Activated CD4-positive, alpha-beta T cell treated with anti-CD3 and anti-CD28 coated beads, Interleukin-2, amount 50 U/mL, for 48 hours (primary cell): Measurements from ENCODE around the gene SLC2A4.

ENCODE experiments used
- DNase-seq, 2 experiments: peaks; one replicate each; pipeline ENCODE4 v3.0.0-alpha.2; 2020

The SLC2A4 gene

DNA sequence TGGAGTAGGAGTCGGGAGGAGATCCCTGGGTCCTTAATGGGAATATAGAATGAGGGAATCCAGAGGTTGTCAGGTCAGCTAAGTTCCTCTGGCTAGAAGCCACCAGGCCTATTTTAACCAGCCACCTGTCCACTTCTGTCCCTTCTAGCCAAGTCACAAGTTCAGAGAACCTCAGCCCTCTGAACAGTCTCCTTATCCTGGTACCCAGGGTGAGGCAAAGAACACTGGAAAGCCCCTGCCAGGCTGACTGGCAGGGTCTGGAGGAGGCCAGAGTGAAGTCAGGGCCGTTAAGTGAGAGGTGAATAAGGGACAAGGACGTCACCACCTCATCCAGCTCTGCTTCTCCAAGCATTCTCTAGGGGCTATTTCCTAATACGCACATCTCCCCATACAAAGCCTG, 32.7 kb upstream of the SLC2A4 start:
- DNase-seq = no peak

DNA sequence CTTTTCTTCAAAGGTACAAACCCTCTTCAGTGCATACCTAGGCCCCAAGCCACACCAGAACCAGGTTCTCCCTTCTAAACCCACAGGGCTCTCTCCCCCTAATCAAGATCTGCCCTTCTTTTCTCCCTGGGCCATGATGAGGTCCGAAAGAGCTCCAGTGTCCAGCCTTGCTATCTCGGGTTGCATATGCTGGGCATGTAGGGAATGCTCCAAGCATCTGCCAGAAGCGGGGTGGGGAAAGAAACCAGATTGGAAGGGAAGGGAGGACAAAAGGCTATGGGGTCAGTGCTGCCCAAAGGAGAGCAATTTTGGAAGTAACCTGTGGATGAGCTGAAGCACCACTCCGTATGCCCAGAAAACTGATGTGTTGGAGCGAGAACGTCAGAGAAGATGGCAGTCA, 32.3 kb upstream of the SLC2A4 start:
- DNase-seq = no peak

DNA sequence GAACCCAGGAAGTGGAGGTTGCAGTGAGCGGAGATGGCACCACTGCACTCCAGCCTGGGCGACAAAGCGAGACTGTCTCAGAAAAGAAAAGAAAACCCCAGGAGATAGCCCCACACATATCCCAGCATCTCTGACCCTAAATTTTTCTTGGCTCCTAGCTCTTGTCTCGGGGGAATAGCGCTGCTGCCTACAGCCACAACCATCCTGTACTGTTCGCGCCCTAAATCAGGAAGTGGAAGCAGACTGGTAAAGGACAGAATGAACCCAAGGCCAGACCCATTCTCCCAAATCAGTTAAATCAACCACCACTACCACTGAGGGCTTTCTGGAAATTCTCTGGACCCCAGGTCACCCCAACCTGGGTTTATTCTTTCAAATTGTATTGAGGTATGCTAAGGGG, 31.7 kb upstream of the SLC2A4 start:
- DNase-seq = no peak

DNA sequence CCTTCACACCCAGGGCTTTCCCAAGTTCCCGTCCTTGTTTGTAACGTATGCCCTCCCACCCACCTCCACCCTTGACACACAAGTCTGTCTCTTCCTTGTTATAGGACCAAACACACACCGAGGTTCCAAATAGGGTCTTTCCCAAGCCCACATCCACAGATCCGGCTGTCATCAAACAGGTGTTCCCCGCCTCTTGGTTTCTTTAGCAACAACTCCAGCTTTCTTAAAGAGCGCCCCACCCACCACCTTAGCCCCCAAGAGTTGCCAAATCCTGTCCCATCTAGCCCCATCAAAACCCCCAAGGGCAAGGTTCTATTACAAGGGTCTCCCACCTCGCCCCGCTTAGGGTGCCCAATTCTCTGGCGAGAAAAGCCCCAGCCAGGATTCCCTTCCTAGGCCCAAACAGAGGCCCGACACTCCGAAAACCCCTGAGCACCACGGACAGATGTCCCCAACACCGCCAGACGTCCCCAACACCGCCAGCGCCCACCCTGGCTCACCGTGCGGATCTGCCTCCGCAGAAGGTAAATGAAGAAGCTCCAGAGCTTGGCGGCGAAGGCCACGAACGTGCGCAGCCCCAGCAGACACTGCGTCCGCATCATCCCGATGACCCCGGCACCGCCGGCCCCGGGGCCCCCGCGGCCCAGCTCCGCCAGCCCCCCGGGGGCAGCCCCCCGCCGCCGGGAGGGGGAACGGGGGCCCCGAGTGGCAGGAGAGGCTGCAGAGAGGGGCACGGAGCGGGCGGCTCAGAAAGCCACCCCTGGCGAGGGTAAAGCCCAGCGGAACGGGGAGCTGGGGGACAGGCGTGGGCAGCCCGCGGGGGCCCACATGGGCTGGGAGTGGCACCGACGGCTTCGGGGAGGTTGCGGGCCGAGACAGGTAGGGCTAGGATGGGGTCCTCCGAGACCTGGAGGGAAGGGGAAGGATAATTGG, 30.6 kb upstream of the SLC2A4 start:
- no peak for DNase-seq

DNA sequence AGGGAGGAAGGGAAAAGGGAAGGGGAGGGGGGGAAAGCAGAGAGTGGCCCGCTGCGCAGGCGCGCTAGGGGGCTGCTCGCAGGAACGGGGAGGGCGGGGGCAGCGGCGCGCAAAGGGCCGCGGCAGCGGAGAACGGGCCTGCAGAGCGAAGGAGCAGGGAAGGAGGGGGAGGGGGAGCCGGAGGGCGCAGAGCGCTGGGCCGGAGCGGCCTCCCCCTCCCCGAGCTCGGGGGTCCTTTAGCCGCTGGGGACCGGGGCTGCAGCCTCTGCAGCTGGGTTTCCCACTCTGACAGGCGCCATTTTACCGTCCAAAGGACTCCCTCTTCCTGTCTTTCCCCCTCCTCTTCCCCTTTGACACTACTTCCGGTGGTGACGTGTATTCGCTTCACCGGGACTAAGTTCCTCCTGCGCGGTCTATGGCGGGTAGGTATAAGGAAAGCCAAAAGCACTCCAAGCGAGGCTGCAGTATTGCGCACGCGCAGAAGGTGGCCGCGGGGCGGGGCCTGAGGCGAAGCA, 29.8 kb upstream of the SLC2A4 start, which contains the start of gene CTDNEP1:
Gene CTDNEP1 (minus strand): TSS at position 74 of the 515 bp plus-strand sequence. CDS start 438 bp downstream, outside the sequence.
- peak; percentile 97 to 98 for DNase-seq

DNA sequence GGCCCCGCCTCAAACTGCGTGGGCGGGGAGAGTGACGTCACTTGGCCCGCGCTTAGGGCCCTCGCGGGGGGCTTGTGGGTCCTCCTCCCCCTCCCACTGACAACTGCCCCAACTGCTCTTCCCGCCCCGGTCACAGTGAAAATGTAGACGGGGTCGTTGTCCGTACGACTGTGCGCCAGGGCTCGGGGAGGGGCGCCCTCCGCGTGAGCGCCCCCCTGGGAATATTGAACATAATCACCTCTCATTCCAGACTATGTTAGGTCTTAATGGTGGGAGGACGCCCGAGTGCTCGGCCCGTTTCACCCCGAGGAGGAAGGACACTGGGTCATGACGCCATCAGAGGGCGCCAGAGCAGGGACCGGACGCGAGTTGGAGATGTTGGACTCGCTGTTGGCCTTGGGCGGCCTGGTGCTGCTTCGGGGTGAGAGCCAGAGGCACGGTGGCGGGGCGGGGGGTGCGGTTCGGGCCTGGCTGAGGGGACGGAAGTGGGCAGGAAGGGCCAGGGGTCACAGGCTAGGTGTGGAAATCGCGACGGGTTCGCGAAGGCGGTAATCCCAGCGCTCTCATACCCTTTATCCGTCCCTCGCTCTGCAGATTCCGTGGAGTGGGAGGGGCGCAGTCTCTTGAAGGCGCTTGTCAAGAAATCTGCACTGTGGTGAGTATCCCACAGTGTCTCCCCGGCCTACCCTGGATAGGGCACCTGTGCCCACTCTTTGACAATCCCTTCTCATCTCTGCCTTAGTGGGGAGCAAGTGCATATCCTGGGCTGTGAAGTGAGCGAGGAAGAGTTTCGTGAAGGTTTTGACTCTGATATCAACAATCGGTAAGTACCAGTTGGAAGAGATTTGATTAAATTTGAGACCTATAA, 29.1 kb upstream of the SLC2A4 start, which contains the start of gene ELP5:
Gene ELP5 (plus strand): TSS at position 40 of the 868 bp plus-strand sequence. CDS start 336 bp downstream, at position 376.
- DNase-seq = peak; percentile 92 to 94

DNA sequence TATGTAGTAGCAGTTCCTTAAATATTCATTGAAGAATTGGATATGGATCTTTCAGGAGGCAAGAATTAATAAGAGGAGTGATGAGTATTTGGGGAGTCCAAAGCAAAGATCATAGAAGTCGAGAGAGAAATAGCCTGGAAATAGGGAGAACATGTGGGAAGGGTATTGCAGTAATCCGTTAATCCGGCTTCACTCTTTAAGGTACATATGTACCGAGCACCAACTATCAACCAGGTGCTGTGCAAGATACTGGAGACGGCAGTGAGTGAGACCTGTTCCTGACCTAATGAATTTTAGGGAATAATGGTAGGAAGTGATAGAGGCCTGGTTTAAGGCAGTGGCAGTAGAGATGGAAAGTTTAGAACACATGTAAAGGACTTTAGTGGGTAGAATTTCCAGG, 28.4 kb upstream of the SLC2A4 start:
- no peak for DNase-seq

DNA sequence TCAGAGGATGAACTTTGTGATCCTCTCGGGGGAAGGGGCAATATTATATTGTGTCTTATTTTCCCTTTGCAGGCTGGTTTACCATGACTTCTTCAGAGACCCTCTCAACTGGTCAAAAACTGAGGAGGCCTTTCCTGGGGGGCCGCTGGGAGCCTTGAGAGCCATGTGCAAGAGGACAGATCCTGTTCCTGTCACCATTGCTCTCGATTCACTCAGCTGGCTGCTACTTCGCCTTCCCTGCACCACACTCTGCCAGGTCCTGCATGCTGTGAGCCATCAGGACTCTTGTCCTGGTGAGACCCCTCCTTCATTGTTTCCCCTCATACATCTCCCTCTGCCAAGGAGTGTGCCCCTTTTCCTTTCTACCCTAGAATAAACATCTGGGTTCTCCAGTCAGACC, 27.0 kb upstream of the SLC2A4 start:
- no peak for DNase-seq

DNA sequence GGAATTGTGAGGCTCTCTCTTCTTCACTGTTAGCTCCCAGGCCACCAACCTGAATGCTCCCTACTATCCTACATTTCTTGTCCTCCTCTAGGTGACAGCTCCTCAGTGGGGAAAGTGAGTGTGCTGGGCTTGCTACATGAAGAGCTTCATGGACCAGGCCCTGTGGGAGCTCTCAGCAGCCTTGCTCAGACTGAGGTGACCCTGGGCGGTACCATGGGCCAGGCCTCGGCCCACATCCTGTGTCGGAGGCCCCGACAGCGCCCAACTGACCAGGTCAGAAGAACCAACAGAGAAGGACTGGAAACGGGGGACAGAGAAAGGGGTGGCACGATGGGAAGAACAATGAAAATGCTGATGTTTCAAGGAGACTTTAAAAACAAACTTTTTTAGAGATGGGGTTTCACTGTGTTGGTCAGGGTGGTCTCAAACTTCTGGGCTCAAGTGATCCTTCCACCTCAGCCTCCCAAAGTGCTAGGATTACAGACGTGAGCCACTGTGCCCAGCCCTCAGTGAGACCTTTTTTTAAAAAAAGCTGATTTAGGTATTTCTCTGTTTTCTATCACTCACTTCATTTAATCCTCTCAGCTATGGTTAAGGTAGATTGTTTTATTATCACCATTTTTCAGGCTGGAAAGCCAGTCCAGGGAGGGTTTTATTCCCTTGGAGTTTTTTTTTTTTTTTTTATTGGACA, 24.6 kb upstream of the SLC2A4 start:
- DNase-seq = no peak

DNA sequence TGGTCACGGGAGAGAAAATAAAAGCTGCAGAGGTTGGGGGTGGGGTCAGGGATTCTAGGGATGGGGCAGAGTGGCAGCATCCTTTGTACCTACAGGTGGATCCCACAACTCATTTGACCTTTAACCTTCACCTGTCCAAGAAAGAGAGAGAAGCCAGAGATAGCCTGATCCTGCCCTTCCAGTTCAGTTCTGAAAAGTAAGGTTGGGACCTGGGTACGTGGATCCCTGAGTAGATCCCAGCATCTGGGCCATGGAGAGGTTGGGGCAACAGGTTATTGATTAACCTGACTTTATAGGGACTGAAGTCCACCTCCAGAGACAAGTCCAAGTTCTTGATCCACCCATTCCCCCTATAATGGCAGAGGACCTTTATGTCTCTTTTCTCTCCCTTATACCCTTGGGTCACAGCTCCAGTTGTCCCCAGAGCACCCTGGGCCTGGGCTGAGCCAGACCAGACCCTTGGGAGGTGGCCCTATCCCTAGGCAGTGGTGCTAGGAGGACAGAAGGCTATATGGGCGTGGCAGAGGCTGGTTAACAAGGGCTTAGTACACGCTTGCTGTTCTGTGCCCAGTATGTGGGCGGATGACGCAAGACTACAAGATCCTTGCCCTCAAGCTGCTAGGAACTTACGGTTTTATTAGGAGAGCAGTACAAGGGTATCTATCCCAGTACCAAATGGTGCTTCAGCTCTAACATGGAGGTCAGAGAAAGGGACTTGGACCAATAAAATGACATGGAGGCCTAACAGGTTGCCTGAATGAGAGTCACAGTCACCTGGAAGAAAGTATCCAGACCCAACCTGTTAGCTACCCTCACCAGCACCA, 22.6 kb upstream of the SLC2A4 start:
- peak in 1 of 2 experiments; percentile 31 for DNase-seq

DNA sequence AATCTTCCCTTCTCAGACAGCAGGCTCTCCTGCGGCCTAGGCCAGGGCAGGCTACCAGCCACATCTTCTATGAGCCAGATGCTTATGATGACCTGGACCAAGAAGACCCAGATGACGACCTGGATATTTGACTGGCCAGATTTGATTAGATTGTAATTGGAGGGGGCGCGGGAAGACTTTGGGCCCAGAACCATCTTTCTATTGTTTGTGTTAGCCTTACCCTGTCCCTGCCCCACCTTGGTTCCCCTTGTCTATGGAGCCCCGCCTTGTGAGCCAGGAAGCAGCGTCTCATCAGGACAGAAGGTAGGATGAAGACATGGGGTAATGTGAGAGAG, 22.0 kb upstream of the SLC2A4 start:
- no peak for DNase-seq

DNA sequence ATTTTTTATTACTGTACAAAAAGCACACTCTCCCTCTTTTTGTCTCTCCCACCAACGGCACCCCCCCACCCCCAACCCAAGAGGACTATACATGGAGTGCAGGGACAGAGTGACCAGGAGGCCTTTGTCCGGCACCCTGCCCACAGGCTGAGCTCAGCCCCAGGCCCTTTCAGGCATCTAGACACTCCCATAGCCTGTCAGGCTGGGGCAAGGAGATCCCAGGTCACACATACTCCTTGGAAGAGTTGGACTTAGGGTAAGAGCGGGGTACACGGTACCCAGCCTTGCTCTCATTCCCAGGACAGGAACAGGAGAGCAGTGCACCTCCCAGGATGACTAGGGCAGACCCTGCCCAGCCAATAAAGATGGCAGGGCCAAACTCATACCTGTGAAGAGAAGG, 21.4 kb upstream of the SLC2A4 start:
- no peak for DNase-seq

DNA sequence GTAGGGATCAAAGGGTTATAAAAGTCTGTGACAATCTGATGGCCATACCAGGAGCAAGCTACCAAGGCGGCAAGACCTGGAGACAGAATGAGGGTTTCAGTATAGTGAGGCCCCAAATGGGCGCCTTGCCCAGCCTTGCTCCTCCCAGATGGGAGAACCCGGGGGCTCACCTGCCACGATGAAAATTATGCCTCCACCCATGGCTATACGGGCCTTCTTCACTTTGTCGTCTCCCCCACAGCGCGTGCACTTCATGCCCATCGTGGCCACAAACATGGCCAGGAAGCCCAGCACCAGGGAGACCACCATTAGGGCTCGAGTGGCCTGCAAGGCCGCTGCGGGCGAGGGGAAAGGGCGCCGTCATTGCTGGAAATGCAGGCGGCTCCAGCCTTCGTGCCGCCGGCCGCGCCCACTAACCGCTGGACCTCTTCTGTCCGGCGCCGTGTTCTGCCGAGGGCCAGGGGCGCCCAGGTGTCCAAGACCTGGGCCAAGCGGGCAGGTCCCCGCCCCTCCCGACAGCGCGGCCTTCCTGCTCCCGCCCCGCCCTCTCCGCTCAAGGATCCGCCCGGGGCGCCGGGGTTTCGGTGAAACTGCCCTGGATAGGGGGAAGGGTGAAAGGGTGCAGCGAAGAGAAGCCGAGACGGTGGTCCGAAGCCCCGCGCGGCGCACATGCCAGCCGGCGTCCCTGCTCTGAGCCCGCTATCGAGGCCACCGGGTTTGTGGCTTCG, 20.7 kb upstream of the SLC2A4 start:
- peak; percentile 49 to 54 for DNase-seq

DNA sequence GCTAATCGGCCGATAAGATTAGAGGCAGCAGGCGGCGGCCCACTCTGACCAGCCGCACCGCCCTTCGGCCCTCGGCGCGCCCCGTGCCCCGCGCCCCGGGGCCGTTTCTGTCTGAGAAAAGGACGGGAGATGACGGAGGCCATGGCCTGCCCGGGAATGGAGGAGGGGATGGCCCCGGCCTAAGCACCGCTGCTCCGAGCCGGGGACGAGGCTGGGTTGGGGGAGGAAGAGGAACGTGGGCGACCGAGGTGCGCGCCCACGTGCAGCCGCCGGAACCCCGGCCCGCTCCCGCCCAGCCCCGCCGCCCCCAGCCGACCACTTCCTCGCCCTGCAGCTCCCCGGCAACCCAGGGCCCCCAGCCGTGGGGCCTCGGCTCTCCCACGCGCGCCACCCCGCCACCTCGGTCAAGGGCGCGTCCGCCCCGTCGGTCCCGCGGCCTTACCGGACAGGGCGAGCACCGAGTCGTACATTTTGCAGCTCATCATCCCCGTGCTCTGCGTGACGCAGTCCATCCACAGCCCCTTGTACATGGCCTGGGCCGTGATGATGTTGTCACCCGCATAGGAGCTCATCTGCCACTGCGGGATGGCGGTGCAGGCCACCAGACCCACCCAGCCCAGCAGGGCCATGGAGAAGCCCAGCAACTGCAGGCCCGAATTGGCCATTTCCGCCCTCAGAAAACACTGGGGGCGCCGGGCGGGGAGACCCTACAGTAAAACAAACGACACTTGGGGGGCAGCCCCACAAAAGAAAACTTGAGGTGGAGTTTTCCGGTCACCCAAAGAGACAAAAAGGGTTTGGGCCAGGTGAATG, 19.9 kb upstream of the SLC2A4 start:
- DNase-seq = peak in 1 of 2 experiments; percentile 23

DNA sequence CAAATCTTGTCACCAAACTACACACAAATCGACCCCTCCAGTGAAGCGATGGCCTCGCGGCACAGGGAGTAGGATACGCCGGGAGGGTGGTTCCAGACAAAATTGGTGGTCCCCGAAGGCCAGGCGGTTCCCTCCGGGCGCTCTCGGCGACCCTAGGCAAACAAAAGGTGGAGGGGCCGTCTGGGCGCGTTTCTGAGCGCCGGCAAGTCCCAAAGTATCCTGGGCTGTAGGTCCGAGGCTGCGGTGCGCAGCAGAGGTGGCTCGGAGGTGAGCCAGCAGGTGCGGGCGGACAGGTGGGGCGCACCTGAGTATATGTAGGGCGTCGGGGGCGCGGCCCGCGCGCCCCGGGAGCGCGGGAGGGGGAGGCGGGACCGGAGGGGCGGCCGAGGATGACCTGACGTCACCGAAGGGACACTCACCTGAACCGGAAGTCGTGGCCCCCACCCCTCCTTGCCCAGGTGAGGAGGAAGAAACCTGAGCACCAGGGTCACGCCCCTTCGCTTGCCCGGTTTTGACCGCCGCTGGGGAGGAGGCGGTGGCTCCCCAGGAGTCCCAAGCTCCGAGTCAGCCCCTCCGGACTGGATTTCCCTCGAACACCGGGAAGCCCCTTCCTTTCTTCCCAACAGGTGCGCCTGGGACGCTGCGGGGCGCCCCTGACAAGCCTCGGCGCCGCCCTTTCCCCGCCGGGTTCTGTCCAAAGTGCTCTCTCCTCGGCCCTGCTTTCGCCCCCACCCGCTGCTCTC, 19.2 kb upstream of the SLC2A4 start, which contains the start of gene CLDN7:
Gene CLDN7 (minus strand): TSS at position 287 of the 743 bp plus-strand sequence. CDS start 435 bp downstream, outside the sequence.
- DNase-seq = no peak

DNA sequence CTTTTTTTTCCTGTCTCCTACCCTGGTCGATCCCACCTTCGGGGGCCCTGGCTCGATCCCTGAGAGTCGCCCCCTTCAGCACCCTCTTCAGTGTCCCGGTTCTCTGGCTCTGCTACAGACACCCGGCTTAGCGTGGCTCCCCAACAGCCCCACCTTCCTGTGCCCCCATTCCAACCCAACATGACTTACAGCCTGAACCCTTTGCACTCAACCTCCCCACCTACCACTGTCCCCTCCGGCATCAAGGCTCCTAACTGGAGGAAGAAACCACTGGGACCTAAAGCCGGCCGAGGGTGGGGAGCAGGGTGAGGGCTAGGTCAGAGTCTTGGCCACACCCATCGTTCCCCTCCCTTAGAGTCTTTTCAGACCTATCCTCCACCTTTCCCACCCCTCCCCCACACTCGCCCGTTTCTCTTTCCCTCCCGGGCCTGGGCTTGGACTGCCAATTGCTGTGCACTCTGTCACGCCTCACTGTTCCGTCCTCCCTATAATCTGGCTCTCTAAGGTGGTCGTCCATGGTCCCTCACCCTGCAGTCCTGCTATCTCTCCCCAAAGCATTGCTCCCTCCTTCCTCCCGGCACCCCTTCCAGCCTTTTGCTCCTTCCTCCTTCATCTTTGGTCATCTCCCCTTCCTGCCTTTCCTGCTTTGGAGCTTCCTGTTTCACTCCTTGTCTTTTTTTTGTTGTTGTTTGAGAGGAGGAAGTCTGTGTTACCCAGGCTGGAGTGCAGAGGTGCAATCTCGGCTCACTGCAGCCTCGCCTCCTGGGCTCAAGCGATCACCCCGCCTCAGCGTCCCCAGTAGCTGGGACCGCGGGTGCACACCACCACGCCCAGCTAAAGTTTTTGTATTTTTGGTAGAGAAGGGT, 18.4 kb upstream of the SLC2A4 start:
- DNase-seq = peak in 1 of 2 experiments; percentile 48

DNA sequence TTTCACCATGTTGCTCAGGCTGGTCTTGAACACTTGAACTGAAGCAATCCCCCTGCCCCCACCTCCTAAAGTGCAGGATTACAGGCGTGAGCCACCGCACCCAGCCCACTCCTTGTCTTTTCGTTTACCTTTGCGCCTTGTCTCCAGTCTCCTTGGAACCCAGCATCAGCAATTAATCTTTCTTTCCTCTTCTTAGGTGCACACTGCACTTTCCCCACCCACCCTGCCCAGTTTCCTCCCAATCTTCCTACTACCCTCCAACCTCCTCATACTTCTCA, 17.8 kb upstream of the SLC2A4 start:
- no peak for DNase-seq

DNA sequence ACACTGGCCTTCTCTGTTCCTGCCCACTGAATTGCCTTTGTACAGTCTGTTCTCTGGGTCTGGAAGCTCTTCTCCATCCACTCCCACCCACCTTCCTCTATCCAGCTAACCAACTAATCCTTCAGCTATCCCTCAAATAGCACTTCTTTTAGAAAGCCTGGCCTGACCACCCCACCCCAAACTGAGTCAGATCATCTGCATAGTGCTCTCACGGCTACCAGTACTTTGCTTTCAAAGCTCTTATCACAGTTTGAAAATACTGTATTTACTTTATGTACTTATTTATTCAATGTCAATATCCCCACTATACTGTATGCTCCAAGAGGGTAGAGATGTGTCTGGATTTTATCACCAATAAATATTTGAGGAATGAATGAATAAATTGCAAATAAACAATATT, 14.7 kb upstream of the SLC2A4 start:
- no peak for DNase-seq

DNA sequence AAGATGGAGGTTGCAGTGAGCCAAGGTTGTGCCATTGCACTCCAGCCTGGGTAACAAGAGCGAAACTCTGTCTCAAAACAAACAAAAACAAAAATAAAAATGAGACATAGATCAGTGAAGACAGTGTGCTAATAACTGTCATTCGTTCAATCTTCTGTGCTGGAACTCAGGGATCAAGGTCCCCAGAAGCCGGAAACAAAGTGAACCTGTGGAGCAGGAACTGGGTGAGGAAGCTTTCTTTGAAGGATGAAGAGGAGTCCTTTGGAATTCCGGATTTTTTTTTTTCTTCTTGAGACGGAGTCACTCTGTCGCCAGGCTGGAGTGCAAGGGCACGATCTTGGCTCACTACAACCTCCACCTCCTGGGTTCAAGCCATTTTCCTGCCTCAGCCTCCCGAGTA, 2.1 kb upstream of the SLC2A4 start:
- no peak for DNase-seq
